K562 (cell line): Measurements from ENCODE around the gene EXOC4.

Experiments
- ARNT ChIP-seq, 2 experiments: fragments of 450-650 bp; IDR thresholded peaks; 2 replicates each; pipeline ENCODE4 v1.6.1; 2016; ENCODE audit warnings: mild to moderate bottlenecking in 1 of 2
- ATF4 ChIP-seq: fragments of 450-650 bp; formaldehyde crosslinking; IDR thresholded peaks from 2 replicates; pipeline ENCODE4 v1.4.0; 2022; ENCODE audit warnings: mild to moderate bottlenecking, moderate library complexity
- CBX5 ChIP-seq: IDR thresholded peaks from 2 replicates; pipeline ENCODE4 v1.6.1; 2014; ENCODE audit warnings: low read depth, borderline replicate concordance
- CTCF ChIP-seq, 3 experiments: IDR thresholded peaks in 2 of 3; conservative IDR thresholded peaks in 1 of 3; 2 replicates each; pipeline ENCODE4 v1.5.1; 2011 to 2012; ENCODE audit warnings: low read length in 3 of 3, mild to moderate bottlenecking in 3 of 3, control low read depth in 2 of 3, improper control_type of control experiment in 1 of 3, inconsistent platforms in 1 of 3, low read depth in 1 of 3, mixed read lengths in 1 of 3, moderate library complexity in 1 of 3; ENCODE audit not compliant: insufficient read depth in 2 of 3
- CUX1 ChIP-seq: fragments of 200-800 bp; sonication (Bioruptor generic); IDR thresholded peaks from 2 replicates; pipeline ENCODE4 v1.6.1; 2016; ENCODE audit warnings: missing genetic modification characterization, missing compliant biosample characterization
- MITF ChIP-seq: IDR thresholded peaks from 2 replicates; pipeline ENCODE4 v1.6.1; 2014; ENCODE audit warnings: antibody characterized with exemption
- NR2C1 ChIP-seq, 2 experiments: fragments of 450-650 bp; IDR thresholded peaks; 2 replicates each; pipeline ENCODE4 v1.6.1; 2017; ENCODE audit warnings: mild to moderate bottlenecking in 2 of 2, antibody characterized with exemption in 1 of 2, inconsistent platforms in 1 of 2, missing compliant biosample characterization in 1 of 2, missing genetic modification characterization in 1 of 2
- NRF1 ChIP-seq, 2 experiments: fragments of 450-650 bp; IDR thresholded peaks in 1 of 2; conservative IDR thresholded peaks in 1 of 2; 2 replicates each; pipeline ENCODE4 v1.6.1; 2014; ENCODE audit warnings: mild to moderate bottlenecking in 2 of 2
- POLR2A ChIP-seq: fragments of 450-650 bp; conservative IDR thresholded peaks from 2 replicates; pipeline ENCODE4 v1.6.1; 2016
- TSHZ1 ChIP-seq: fragments of 250-450 bp; sonication (Bioruptor Pico); IDR thresholded peaks from 2 replicates; pipeline ENCODE4 v1.4.0; 2020; ENCODE audit warnings: mild to moderate bottlenecking, moderate library complexity
- U2AF2 ChIP-seq: fragments of 200-400 bp; formaldehyde crosslinking; optimal IDR thresholded peaks from 2 replicates; pipeline ENCODE3; 2017; ENCODE audit warnings: low read depth, mild to moderate bottlenecking, low read length
- USF2 ChIP-seq: sonication (generic); formaldehyde crosslinking; IDR thresholded peaks from 2 replicates; pipeline ENCODE4 v1.5.0; 2020; ENCODE audit warnings: missing genetic modification reagents
- ZBTB49 ChIP-seq: sonication (generic); formaldehyde crosslinking; IDR thresholded peaks from 2 replicates; pipeline ENCODE4 v1.8.0; 2022; ENCODE audit warnings: missing genetic modification reagents, mild to moderate bottlenecking, borderline replicate concordance
- ZNF76 ChIP-seq: fragments of 250-450 bp; sonication (Bioruptor Pico); IDR thresholded peaks from 2 replicates; pipeline ENCODE4 v1.4.0; 2020; ENCODE audit warnings: mild to moderate bottlenecking, moderate library complexity, borderline replicate concordance

- TF ChIP-seq ATF4 (CRISPR knock-in tag) (no peak), ARNT (IDR thresholded peaks at IDR 0.05) (no peak), CTCF (IDR thresholded peaks at IDR 0.05 in 2 of 3, conservative IDR thresholded peaks at IDR 0.05 in 1 of 3; ENCODE audit: insufficient read depth in 2 of 3, low read depth in 1 of 3, low read length in 3 of 3) (no peak), NRF1 (conservative IDR thresholded peaks at IDR 0.05 in 1 of 2, IDR thresholded peaks at IDR 0.05 in 1 of 2) (no peak), NR2C1 (IDR thresholded peaks at IDR 0.05) (no peak), NR2C1 (tag; IDR thresholded peaks at IDR 0.05) (no peak), ZNF76 (no peak), CUX1 (CRISPR knock-in tag) (no peak), CBX5 (no peak), USF2 (CRISPR knock-in tag) (no peak), U2AF2 (no peak), MITF (no peak), POLR2A (no peak), ZBTB49 (no peak), TSHZ1 (CRISPR knock-in tag) (no peak)
Measured at GRCh38 chr7:133669061-133669455, 416.2 kb downstream of the EXOC4 start.
